ENCODE results near the gene PLEK. TPM values are rescaled to one million over a fixed set of nuclear protein-coding genes. Genes with fewer than 3 reads are reported as not detected.
A peak's percentile ranks its signal among the peaks of the same experiment; 100 is the strongest.
"Not testable (repeated sequence)": the region's sequence is repeated elsewhere in the genome, so short reads cannot be mapped to it uniquely, and the experiment has no call there.

The PLEK gene
- polyA plus RNA-seq, 10 donors: 4.1 to 7.8 (median 6.1) TPM

- peak; percentile 81 to 91 (median 88) for DNase-seq
Observed at GRCh38 chr2:68441179-68441993, 76.3 kb downstream of the PLEK start.

- DNase-seq: no peak
Observed at GRCh38 chr2:68441994-68442322, 76.9 kb downstream of the PLEK start.

DNA sequence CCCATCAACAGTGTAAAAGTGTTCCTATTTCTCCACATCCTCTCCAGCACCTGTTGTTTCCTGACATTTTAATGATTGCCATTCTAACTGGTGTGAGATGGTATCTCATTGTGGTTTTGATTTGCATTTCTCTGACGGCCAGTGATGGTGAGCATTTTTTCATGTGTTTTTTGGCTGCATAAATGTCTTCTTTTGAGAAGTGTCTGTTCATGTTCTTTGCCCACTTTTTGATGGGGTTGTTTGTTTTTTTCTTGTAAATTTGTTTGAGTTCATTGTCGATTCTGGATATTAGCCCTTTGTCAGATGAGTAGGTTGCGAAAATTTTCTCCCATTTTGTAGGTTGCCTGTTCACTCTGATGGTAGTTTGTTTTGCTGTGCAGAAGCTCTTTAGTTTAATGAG is 81.3 kb downstream of the PLEK start:
- not testable (repeated sequence) for DNase-seq

Other genes with a start within 250 kb of the PLEK start
- 10 to 100 TPM; 13.8 to 22.2 (median 16.2) TPM for gene PNO1, start 207.4 kb upstream of the PLEK start, polyA plus RNA-seq (ENCODE audit: insufficient read length in 10 of 10)
- gene PPP3R1, start 112.8 kb upstream of the PLEK start, polyA plus RNA-seq (ENCODE audit: insufficient read length in 10 of 10): 10 to 100 TPM; 44.1 to 67.9 (median 51.7) TPM
- gene CNRIP1, start 45.3 kb upstream of the PLEK start, polyA plus RNA-seq (ENCODE audit: insufficient read length in 10 of 10): 10 to 100 TPM; 21.7 to 33.5 (median 26.2) TPM
- gene FBXO48, start 102.0 kb downstream of the PLEK start, polyA plus RNA-seq (ENCODE audit: insufficient read length in 10 of 10): 1 to 10 TPM; 1.0 to 2.4 (median 1.6) TPM
- gene APLF, start 102.3 kb downstream of the PLEK start, polyA plus RNA-seq (ENCODE audit: insufficient read length in 10 of 10): 1 to 10 TPM; 1.2 to 2.4 (median 1.8) TPM